HG02642 (cell line): ENCODE results near the gene FETUB.
"Not testable (repeated sequence)": the region's sequence is repeated elsewhere in the genome, so short reads cannot be mapped to it uniquely, and the experiment has no call there.

Experiments
- ATAC-seq: cut with Tn5 transposase; IDR thresholded peaks from one replicate; pipeline ENCODE4 v1.9.1; 2021; ENCODE audit warnings: mild to moderate bottlenecking; ENCODE audit not compliant: unreplicated experiment, poor library complexity

Gene FETUB

DNA sequence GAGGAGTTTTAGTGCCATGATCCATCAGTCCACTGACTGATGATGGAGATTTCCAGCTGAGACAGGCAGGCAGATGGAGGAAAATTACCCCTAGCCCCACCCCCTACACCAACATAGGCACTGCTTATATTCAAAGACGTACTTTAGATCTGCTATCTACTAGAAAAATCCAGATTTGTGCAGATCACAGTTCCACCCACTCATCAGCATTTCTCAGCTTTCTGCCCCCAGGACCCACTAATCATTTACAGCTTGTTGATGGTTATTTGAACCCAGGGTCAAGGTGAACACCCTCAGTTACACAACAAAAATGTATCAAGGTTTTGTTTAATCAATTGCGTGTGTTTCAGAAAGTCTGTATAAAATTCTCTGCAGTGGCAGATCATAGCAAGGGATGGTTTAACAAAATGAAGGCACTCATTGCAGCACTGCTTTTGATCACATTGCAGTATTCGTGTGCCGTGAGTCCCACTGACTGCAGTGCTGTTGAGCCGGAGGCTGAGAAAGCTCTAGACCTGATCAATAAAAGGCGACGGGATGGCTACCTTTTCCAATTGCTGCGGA is 25.5 kb downstream of the FETUB start, which contains the start of gene HRG:
Gene HRG (plus strand): TSS at position 390 of the 564 bp plus-strand sequence. CDS start 18 bp downstream, at position 408.
- no peak for ATAC-seq

GRCh38 chr3:186668426-186668825 is 28.2 kb downstream of the FETUB start:
- no peak for ATAC-seq

GRCh38 chr3:186669378-186670084 is 29.3 kb downstream of the FETUB start:
- no peak for ATAC-seq

GRCh38 chr3:186670155-186670554 is 30.0 kb downstream of the FETUB start:
- ATAC-seq, result no peak

DNA sequence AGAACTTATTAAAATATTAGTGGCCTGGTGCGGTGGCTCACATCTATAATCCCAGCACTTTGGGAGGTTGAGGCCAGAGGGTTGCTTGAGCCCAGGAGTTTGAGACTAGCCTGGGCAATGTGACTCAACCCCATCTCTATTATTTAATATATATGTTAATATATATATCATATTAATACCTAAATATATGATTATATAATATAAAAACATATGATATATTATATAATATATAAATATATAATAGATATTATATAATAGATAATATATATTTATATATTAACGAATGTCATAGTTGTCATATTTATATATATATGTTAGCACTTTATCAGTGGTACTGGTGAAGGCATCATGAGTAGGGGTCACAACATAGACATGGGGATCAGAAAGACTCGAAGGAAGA is 30.9 kb downstream of the FETUB start:
- no peak for ATAC-seq

DNA sequence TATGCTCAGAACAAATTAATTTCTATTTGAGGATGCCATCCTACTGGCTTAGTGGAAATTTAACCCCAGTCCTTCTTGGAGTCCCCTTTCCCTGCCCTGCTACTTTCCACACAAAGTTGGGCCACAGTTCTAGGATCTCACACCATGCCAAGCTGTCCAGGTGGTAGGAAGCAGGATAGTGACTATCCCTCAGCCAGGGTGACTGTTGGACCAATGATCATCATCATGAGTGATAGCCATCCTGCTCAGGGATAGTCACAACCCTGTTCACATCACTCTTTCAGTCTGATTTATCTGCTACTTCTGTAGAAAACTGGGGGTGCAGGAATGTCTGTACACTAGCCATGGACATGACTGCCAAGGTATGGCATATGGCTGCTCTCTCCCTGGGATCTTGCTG is 38.4 kb downstream of the FETUB start:
- no peak for ATAC-seq

DNA sequence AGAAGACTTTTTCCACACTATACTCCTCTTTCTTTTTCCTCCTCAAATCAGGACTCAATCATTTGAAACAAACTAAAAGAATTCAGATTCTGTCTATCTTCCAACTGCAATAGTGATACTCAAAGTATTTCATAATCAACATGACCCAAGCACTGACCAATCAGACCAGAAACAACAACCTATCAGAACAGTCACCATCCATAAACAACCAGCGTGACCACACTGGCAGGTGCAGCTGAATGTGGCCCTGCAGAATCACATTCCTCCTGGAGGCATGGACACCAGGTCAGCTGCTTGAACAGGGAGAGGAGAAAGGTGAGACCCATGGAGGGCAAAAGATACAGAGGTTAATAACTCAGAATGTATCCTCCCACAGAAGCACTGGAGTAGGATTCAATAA is 39.0 kb downstream of the FETUB start:
- no peak for ATAC-seq

DNA sequence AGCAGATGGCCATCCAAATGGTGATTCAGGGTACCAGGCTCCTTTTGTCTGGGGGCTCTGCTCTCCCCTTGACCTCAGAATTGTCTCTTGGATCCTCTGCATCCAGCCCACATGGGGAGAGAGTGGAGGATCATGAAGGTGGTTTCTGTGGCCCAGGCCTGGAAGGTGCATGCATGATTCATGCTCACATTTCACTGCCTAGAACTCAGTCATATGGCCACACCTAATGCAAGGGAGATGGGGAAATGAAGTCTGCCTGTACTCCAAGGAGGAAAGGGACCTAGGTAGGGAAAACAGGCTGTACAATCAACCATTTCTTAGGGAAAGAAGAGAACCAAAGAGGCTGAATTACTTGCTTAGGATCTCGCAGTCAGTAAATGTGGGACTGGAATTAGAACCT is 40.7 kb downstream of the FETUB start:
- no peak for ATAC-seq

- no peak for ATAC-seq
These were observed 42.6 kb downstream of the FETUB start for GRCh38 chr3:186682812-186683211.

- ATAC-seq, result no peak
These were observed 43.8 kb downstream of the FETUB start for GRCh38 chr3:186683979-186684378.

GRCh38 chr3:186686475-186686874 is 46.3 kb downstream of the FETUB start:
- ATAC-seq, result not testable (repeated sequence)

DNA sequence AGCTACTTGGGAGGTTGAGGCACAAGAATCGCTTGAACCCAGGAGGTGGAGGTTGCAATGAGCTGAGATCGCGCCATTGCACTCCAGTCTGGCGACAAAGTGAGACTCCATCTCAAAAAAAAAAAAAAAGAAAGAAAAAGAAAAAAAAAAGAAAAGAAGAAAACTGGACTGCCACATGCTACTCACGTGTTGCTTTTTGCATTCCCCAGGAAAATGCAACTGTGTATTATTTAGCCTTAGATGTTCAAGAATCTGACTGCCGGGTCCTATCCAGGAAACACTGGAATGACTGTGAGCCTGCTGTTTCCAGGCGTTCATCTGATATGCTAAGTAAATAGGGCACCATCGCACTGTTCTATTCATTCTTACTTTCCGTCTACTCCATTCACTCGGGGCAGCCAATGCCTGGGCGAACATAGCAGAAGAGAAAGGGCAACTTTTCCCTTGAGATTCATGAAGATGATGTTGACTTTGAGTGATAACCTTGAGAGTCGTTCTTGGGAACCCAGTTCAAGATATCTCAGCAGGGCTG is 47.0 kb downstream of the FETUB start:
- no peak for ATAC-seq

GRCh38 chr3:186690304-186690703 is 50.1 kb downstream of the FETUB start:
- ATAC-seq, result not testable (repeated sequence)

GRCh38 chr3:186691676-186692075 is 51.5 kb downstream of the FETUB start:
- ATAC-seq, result no peak

DNA sequence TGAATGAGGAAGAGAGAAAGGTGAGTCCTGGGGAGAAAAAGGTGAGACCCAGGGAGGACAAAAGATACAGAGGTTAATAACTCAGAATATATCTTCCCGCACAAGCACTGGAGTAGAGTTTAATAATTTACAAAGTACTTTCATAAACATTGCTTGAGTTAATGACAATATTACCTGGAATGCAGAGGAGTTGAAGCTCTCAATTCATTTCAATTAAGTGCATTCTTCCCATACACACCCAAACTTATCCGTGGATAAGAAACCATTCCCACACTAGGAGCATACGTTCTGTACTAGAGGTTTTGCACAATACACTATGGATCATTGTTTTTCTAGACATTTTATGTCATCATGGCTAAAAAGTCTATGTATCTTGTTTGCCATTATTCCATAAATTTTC is 53.6 kb downstream of the FETUB start:
- ATAC-seq, result no peak

DNA sequence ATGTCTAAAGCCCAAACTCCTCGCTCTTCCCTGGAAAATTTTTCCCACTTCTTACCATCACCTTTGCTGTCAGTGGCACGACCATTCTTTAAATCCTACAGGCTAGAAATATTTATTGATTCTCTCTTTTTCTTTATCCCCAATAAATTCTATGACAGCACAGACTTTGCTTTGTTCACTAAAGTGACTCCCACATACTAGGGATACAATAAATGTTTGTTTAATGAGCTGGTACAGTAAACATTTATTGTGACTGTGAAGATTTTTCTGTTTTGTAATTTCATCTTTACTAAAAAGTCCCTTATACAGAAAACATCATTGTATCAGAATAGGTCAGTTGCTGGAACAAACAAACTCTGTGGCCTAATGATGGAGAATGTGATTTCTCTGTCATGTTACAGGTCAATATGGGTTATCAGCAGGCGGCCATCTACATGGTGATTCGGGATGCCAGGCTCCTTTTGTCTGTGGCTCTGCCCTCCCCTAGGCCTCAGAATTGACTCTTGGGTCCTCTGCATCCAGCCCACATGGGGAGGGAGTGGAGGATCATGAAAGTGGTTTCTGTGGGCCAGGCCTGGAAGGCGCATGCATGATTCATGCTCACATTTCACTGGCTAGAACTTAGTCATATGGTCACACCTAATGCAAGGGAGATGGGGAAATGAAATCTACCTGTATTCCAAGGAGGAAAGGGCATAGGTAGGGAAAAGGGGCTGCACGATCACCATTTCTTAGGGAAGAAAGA is 54.3 kb downstream of the FETUB start:
- no peak for ATAC-seq

DNA sequence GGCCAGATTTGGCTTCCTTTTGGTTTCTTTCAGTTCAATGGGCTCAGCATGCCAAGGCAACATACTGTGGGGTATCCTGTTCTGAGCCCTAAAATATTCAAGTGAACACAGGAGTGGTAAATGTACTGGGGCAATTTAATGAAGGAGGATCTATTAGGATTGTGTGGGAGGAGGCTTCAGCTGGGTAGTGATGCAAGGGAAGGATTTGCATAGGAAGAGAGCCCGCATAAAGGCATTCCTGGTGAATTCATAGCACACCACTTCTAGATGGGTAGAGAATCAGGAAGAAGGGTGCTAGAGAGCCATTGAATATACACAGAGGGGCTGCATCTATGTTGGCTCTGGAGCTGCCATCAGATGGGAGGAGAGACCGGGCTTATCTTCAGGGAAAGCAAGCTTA is 56.3 kb downstream of the FETUB start:
- no peak for ATAC-seq

- ATAC-seq, result no peak
These were observed 57.3 kb downstream of the FETUB start for GRCh38 chr3:186697510-186697909.

DNA sequence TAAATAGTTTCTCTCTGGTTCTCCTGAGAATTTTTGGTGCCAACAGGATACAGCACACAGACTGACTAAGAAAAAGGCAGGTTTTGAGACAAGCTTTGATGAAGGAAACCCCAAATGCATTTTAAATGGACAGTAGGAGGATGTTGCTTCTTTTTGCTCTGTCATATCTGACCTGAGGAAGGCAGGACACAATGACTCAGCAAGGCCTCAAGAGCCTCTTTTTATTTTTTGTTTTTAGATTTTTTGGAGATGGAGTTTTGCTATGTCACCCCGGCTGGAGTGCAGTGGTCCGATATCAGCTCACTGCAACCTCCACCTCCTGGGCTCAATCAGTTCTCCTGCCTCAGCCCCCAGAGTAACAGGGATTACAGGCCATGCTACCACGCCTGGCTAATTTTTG is 60.1 kb downstream of the FETUB start:
- ATAC-seq, result no peak

- ATAC-seq, result not testable (repeated sequence)
These were observed 62.3 kb downstream of the FETUB start for GRCh38 chr3:186702451-186702850.
